ENCODE data around the gene COL4A6. TPM values are rescaled to one million over a fixed set of nuclear protein-coding genes. Genes with fewer than 3 reads are reported as not detected.

COL4A6 gene
- total RNA-seq, 1 donor from 2014 or later: 4.2 TPM

- DNase-seq: no peak
Measured at GRCh38 chrX:108156934-108157466, 281.2 kb downstream of the COL4A6 start.

DNA sequence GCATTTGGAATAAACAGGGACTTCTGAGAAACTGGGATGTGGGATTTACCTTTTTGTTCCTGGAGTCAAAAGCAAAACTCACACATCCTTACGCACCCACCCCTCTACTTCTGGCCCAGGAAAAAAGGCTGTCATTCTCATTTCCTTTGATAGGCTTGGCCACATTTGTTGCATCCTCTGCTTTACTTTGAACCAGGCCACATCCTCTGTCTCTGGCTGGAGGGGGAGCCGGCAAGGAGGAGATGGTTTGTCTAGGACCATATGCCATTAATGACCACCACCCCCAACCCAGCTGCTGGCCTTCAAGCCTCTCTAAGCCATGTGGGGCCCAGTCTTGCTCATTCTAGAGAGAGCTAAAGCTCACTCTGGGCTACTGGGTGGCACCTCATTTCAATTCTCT is 282.1 kb downstream of the COL4A6 start:
- DNase-seq: no peak

GRCh38 chrX:108148524-108148923 is 289.7 kb downstream of the COL4A6 start:
- DNase-seq: no peak

GRCh38 chrX:108138814-108139702 is 299.2 kb downstream of the COL4A6 start:
- DNase-seq: no peak

DNA sequence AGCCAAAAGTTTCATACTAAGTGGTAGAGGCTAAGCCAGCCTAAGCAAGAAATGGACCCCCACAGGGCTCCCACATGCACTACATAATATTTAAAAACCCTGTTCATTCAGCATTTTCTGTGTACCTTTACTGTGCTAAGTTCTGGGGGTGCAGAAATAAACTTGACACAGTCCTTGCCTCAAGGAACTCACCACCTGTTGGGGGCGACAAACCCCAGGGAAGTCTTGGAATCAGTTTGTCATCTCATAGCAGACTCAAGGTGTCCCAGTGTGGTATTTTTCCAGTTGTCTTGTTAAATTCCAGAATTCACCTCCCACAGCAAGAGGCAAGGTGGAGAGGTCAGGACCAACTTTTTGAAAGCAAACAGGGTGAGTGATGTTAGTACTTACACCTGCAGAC is 303.5 kb downstream of the COL4A6 start:
- no peak for DNase-seq

GRCh38 chrX:108132876-108133275 is 305.3 kb downstream of the COL4A6 start:
- DNase-seq: no peak

- no peak for DNase-seq
Measured at GRCh38 chrX:108132034-108132433, 306.2 kb downstream of the COL4A6 start.

GRCh38 chrX:108131471-108131870 is 306.8 kb downstream of the COL4A6 start:
- DNase-seq: no peak

- DNase-seq: no peak
Measured at GRCh38 chrX:108130889-108131288, 307.3 kb downstream of the COL4A6 start.

DNA sequence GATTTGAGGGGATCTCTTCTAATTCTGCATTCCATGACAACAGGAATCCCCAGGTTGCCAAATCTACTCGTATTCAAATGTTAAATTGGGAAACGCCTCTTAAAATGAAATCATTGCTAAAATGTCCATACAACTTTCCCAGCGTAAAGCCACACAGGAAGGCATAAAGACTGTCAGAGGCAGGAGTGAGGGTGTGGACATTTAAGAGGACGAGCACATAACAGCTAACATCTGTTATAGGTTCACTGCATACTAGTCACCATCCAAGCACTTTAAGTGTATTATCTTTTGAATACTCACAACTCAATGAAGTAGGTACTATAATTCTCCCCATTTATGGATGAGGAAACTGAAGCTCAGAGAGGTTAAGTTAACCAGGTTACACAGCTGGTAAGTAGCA is 311.1 kb downstream of the COL4A6 start:
- no peak for DNase-seq

GRCh38 chrX:108126661-108127060 is 311.6 kb downstream of the COL4A6 start:
- no peak for DNase-seq

DNA sequence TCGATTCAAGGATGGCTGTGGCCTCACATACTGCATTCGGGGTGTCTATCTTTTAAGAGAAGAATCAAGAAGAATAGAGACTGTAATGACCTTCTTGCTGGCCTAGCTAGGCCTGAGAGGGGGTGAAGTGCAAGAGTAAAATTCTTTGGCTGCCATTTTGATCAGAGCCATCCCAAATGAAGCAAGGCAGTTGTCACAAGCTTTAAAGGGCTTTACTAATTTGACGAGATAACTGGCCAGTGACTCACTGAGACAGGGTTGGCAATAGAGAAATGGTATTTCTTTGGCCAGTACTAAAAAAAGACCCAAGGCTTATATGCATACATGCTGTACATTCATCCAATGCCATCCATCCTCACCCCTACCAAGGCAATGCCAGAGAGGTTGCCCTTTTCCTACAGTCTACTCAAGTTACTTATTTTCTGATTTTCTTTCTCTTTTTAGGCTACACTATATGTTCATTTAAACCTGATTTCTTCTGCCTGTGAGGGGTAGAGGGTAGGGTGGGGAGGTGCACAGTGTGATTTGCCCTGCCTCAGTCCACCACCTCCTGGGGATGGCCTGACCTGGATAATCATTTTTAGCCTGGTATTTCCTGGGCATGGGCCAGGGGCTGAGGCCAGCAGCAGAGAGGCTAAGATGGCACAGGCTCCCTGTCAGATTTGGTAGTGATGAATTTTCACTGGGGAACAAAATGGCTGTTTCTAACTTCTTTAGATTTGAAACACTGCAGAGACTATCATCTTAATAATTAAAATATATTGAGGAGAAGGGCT is 314.4 kb downstream of the COL4A6 start:
- DNase-seq: no peak

- DNase-seq: no peak
Measured at GRCh38 chrX:108122748-108123147, 315.5 kb downstream of the COL4A6 start.

- no peak for DNase-seq
Measured at GRCh38 chrX:108121291-108121690, 316.9 kb downstream of the COL4A6 start.

GRCh38 chrX:108117988-108118387 is 320.2 kb downstream of the COL4A6 start:
- DNase-seq: no peak

DNA sequence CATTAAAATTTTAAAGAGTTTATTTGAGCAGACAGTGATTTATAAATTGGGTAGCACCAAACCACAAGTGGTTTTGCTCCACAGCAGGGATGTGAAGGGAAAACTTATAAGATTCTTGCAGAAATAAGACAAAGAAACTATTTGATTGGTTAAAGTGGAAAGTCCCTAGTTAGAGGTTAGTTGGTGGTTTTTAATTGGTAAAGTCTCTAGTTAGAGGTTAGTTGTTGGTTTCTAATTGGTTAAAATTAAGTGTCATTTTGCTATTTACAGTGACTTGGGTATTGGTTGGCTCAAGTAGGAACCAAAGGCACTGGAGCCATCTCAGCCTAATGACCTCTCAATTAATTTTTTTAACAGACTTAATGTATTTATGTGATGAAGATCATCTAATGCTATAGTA is 323.7 kb downstream of the COL4A6 start:
- DNase-seq: no peak

Other genes with a start within 250 kb of the COL4A6 start
- 17.8 TPM for gene COL4A5, start 1.4 kb upstream of the COL4A6 start, total RNA-seq

Data from occipital lobe (tissue), 2 donors.